GM18502 (cell line): ENCODE measurements around the gene PLCG1.
"Not testable (repeated sequence)": the region's sequence is repeated elsewhere in the genome, so short reads cannot be mapped to it uniquely, and the experiment has no call there.

ENCODE experiments used
- ATAC-seq: cut with Tn5 transposase; IDR thresholded peaks from one replicate; pipeline ENCODE4 v1.9.1; 2021; ENCODE audit warnings: mild to moderate bottlenecking; ENCODE audit not compliant: unreplicated experiment, poor library complexity

Gene PLCG1

GRCh38 chr20:41136680-41137613 is at the start of gene PLCG1:
Gene PLCG1 (plus strand): TSS chr20:41137543. CDS start chr20:41137642, 99 bp downstream.
- peak; percentile 60 for ATAC-seq

DNA sequence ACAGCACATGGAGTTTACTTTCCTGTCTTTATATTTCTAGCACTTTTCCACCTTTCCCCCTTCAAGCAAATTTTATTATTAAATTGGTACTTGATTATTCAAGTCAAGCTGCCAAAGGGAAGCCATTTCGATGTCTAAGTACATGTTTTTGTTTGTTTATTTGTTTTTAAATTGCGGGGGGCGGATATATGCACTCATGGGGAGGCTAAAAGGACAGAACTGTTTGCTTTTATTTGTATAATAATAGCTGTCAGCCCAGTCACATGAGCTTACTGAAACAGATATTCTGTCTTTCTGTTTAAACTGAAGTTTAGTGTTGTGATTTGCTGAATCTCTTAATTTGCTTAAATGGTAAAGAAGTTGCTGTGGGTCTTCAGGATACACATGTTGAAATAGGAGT is 49.6 kb upstream of the PLCG1 start:
- ATAC-seq = no peak

DNA sequence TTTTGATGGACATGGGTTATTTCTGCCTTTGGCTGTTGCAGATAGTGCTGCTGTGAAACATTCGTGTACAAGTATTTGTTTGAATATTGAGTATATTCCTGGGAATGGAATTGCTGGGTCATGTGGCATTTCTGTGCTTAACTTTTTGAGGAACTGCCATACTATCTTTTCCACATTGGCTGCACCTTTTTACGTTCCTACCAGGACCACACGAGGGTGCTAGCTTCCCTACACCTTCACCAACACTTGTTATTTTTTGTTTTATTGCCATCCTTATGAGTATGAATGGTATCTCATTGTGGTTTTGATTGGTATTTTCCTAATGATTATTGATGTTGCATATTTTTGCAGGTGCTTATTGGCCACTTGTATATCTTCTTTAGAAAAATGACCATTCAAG is 47.8 kb upstream of the PLCG1 start:
- no peak for ATAC-seq

DNA sequence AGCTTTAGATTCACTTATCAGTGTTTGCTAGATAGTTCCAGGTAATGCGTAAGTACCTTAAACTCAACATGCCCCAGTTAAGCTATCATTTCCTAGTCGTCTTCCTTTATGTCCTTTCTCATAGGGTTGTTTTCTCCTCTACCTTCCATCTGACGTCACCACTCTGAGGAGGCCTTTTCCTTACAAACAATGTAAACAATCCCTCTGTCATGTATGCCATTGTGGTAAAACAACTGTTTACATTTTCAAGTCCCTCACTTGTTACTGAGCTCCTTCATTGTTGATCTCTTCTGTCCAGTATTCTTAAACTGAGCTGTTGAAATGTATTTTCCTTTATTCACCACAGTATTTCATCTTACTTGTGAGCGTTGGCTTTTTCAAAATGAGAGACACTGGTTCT is 45.4 kb upstream of the PLCG1 start:
- no peak for ATAC-seq

DNA sequence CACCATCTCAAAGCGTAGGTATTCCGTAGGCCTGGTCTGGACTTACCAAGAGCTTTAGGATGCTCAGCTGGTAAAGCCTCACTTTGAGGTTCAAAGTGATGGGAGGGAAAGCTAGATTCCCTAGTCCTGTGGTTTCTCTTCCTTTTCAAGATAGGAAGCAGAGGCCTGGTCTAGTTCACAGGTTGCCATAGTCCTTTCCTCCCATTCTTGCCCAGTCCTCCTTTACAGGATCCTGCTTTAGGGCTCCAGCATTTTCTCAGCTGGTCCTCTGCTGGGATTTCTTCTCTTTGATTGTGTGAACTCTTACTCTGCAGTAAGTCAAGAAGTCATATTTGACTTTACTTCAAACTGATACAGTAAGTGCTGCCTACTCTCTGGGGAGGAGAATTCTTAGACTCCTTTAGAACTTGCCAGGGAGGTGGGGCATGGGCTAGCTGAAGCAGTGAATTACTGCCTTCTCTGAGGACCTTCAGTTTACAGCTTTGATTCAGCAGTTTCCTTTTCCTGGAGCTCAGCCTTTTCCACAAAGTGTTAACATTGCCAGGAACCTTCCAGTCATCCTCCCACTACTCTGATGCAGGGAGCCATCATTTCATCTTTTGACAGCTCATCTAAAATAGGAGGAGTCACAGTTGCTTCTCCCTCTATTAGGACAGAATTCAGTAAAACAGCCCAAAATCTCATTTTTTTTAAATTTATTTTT is 42.8 kb upstream of the PLCG1 start:
- ATAC-seq = no peak

DNA sequence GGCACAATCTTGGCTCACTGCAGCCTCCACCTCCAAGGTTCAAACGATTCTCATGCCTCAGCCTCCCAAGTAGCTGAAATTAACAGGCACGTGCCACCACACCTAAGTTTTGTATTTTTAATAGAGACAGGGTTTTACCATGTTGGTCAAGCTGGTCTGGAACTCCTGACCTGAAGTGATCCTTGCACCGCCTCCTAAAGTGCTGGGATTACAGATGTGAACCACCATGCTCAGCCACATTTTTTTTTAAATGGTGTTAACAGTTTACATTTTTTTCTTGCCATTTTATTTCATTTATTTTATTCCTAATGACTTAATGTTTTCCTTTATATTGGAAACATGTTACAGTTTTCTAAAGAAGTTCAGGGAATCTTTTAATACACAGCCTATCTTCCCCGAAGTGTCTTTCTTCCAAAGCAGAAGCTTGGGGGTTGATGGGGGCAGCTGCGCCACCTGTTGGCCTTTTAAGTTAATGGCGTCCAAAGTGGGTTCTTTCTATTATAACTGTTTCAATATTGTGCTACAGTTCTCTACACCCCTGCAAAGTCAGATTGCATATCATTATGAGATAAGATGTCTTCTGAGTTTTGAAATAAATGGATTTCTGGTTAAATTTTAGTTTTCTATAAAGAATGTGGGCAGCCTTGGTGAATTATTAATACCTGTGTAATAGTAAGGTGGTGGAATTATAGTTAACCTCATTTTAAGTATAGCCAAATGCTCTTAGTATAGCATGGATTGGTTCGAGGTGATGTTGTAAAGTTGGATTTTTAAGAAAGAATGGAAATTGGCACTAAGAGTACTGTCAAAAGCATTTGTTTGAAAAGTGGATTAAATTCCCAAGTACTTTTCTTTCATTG is 42.0 kb upstream of the PLCG1 start:
- no peak for ATAC-seq

DNA sequence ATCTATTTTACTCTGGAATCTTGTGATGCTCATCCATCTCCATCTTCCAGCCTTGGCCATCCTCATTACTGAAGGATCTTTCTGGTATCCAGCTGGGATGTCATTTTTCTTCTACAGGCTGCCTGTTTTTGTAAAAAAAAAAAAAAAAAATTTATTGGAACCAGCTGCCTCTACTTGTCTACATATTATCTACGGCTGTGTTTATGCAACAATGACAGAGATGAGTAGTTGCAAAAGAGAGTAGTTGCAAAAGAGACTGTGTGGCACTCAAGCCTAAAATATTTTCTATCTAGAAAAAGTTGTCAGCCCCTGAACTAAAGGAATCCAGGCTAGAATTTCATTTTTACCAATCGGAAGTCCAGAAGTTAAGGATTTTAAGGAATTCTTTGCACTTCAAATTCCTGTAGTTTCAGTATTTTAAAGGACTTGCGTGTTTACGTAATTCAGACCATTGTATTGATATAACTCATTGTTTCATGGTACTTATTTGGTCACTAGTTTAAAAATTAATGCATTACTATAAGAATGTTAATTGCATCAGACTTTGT is 38.6 kb upstream of the PLCG1 start:
- no peak for ATAC-seq

DNA sequence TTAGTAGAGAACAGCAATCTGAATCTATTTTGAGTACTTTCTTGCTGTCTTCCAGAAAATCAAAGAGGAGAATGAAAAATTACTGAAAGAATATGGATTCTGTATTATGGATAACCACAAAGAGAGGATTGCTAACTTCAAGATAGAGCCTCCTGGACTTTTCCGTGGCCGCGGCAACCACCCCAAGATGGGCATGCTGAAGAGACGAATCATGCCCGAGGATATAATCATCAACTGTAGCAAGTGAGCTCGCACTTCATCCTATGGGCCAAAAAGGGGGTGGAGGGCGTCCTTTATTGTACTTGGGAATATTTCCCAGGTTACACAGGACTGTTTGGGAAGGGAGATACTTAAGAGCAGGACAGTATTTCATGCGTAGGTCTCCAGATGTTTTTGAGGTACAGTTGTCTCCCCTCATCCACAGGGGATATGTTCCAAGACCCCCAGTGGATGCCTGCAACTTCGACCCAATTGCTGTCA is 37.3 kb upstream of the PLCG1 start:
- no peak for ATAC-seq

- ATAC-seq = no peak
Measured at GRCh38 chr20:41101660-41102059, 35.7 kb upstream of the PLCG1 start.

GRCh38 chr20:41108531-41108930 is 28.8 kb upstream of the PLCG1 start:
- no peak for ATAC-seq

DNA sequence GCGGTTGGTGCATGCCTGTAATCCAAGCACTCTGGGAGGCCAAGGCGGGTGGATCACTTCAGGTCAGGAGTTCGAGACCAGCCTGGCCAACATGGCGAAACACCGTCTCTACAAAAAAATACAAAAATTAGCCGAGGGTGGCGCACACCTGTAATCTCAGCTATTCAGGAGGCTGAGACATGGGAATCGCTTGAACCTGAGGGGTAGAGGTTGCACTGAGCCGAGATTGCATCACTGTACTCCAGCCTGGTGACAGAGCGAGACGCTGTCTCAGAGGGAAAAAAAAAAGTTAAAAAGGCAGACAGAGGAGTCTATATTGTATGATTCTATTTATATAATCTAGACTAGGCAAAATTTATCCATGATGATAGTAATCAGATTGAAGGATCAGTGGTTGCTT is 27.3 kb upstream of the PLCG1 start:
- ATAC-seq = no peak

DNA sequence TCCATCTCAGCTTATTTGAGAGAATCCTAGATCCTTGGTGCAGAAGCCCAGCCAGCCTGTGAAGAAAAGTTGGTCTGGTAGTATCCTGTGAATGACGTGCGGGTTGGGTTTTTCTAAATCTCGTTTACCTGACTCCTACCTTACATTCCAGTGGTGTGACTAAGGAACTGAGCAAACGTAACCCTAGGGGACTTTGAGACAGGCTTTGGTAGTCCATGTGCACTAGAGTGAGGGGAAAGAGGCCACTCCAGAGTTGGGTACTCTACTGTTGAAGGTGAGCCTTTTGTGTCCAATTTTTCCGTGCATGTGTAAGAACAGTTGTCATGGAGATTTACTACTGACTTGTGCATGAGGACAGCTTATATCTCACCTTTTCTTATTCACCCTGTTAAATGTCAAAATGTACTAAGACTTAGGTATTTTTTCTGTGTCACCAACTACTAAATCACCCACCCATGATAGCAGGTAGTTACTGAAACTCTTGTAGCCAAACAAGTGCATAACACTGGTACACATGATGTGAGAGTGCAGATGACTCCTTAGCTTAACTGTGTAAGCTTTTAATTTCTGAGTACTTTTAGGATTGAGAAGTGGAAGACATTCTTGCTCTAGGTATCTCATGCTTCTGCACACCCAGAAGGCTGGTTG is 26.3 kb upstream of the PLCG1 start:
- ATAC-seq = no peak

GRCh38 chr20:41111578-41111951 is 25.8 kb upstream of the PLCG1 start:
- ATAC-seq = no peak

DNA sequence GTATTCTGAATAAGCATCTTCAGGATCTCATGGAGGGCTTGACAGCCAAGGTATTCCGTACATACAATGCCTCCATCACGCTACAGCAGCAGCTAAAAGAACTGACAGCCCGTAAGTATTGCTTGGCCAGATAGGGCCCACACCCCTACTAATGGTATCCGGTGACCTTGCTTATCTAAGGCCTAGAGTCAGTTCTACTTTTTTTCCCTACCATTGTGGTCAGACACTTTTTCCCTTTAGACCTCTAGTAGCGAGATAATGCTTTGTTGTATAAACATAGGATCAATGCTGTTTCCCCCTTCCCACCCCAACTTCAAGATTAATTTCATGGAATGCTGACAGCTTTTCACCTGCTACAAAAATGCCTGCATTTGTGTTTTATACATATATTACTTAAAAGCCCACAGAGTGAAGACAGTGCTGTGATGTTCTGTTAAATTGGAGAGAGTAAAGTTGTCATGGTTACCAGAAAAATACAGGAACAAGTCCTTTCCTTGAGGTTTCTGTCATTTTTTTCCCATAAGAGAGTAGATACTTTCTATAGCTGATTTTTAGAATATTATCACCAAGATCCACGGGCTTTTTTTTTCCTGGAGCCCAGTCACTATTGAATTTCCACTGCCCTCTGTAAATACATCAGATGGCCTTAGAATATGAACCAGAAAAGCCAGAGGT is 20.9 kb upstream of the PLCG1 start:
- no peak for ATAC-seq

GRCh38 chr20:41118159-41118558 is 19.2 kb upstream of the PLCG1 start:
- ATAC-seq = not testable (repeated sequence)

DNA sequence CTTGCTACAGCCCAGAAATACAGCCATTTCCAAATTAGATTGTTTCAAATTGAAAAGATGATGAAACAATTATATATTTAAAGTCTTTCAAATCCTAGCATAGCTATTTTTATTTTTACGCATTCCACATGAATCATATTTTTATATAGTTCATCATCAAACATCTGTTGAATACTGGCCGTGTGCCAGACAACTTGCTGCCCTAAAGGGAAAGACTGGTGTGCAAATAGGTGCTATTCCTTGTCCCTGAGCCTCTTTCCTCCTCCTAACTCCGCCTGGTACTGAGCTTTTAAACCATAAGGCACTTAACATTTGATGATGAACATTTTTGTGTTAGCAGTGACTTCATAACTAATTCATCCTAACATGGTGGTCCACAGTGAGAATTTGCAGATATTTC is 18.7 kb upstream of the PLCG1 start:
- no peak for ATAC-seq

DNA sequence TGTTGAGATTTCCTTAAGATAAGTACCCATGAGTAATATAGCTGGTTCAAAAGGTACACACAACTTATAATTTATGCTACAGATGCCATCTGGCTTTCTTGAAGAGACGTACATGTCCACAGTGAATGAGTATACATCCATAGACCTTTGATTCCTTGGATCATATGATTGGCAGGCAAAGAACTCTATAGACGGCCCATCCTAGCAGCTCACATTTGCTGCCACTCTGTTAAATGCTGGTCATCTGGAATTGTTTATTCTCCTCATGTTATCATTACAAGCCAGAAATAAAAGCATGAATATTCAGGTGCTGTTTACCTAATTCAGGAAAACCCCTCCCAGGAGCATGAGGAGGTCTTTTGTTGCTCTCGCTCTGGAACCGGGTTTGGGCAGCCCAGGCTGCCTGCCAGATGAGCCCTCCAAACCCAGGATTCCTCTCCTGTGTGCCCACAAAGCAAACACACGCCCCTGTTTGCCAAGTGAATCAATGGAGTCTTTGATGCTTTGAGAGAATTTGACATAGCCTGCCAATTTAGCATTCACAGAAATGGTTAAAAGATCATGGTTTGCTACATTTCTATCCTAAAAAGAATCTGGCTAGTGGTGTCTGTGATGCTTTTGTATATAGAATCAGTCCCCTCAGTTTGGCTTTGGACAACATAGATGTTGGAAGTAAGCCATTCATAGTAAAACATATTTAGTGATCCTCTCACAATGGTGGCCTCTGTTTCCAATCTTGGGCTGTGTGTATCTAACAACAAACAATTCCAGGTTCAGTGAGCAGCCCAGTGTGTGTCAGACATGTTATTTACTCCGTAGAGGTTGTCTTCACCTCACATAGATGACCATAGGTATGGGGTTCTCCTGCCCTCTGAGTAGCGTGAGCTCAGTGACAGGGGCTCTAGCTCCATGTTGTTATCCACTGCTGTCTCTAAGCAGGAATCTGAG is 17.5 kb upstream of the PLCG1 start:
- ATAC-seq = no peak

- ATAC-seq = no peak
Measured at GRCh38 chr20:41121399-41121798, 15.9 kb upstream of the PLCG1 start.
